ENCODE data around the gene FGF4.

Gene FGF4

DNA sequence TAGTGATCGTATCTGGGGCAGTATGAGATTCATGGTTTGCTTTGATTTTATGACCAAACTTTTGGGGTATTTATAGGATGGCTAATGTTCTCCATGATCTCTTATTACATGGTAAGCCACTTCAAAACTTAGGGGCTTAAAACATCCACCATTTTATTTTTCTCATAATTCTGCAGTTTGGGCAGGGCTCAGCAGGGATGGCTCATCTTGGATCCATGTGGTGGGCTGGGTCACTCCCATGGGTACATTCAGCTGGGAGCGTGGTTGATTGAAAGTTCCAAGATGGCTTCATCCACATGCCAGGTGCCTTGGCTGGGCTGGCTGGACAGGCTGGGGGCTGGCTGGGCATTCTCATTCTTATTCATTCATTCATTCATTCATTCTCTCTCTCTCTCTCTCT, 40.8 kb downstream of the FGF4 start:
- H3K27me3 ChIP-seq (ENCODE audit: control insufficient read depth, low read length) = no peaks in the 10 kb centered on the region
- H3K36me3 ChIP-seq (ENCODE audit: control insufficient read depth, low read length) = no peaks in the 10 kb centered on the region
- H3K27ac ChIP-seq (ENCODE audit: low read depth, low read length) = no peak overlapping the region
- no peaks in the 10 kb centered on the region for H3K4me1 ChIP-seq (ENCODE audit: control insufficient read depth, low read length)
- no peak overlapping the region for H3K4me3 ChIP-seq (ENCODE audit: low read length)
- no peaks in the 10 kb centered on the region for H4K20me1 ChIP-seq (ENCODE audit: control insufficient read depth, insufficient read depth, low read depth, low read length)
- TF ChIP-seq EZH2phosphoT487 (IDR thresholded peaks at IDR 0.05; ENCODE audit: borderline replicate concordance, low read length) = no peak
- TF ChIP-seq, protein P1, sequence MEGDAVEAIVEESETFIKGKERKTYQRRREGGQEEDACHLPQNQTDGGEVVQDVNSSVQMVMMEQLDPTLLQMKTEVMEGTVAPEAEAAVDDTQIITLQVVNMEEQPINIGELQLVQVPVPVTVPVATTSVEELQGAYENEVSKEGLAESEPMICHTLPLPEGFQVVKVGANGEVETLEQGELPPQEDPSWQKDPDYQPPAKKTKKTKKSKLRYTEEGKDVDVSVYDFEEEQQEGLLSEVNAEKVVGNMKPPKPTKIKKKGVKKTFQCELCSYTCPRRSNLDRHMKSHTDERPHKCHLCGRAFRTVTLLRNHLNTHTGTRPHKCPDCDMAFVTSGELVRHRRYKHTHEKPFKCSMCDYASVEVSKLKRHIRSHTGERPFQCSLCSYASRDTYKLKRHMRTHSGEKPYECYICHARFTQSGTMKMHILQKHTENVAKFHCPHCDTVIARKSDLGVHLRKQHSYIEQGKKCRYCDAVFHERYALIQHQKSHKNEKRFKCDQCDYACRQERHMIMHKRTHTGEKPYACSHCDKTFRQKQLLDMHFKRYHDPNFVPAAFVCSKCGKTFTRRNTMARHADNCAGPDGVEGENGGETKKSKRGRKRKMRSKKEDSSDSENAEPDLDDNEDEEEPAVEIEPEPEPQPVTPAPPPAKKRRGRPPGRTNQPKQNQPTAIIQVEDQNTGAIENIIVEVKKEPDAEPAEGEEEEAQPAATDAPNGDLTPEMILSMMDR (IDR thresholded peaks at IDR 0.05; ENCODE audit: low read depth, low read length, poor library complexity, severe bottlenecking) = no peak
- no peaks in the 10 kb centered on the region for H3K9me3 ChIP-seq (ENCODE audit: control insufficient read depth, insufficient read depth, low read length)
- no peaks in the 10 kb centered on the region for H3F3A ChIP-seq (ENCODE audit: control insufficient read depth, insufficient read depth)
- no peak overlapping the region for H3K4me2 ChIP-seq (ENCODE audit: low read length)
- H3K79me2 ChIP-seq (ENCODE audit: control insufficient read depth, low read length) = no peaks in the 10 kb centered on the region
- no peaks in the 10 kb centered on the region for H3K9me2 ChIP-seq (replicated peaks; ENCODE audit: control insufficient read depth, low read length)

DNA sequence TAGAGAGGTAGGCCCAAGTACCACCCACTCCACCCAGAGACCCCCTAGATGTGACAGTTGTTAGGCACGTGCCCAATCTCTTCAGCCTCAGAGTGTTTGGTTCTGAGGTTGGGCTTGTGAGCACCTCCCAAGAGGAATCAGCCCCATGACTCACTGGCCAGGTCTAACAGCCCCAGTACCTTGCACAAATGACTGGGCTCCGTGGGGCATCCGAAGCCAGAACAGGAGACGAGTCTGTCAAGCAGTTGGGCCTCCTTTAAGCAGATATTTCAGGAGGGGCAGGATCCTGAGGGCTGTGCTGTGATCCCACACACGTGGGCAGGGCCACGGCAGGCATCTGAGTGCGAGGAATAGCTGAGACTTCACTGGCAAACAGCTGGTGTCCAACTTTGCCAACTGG, 42.2 kb downstream of the FGF4 start:
- TF ChIP-seq, protein P1 (IDR thresholded peaks at IDR 0.05; ENCODE audit: low read depth, low read length, poor library complexity, severe bottlenecking) = no peak
- TF ChIP-seq EZH2phosphoT487 (IDR thresholded peaks at IDR 0.05; ENCODE audit: borderline replicate concordance, low read length) = no peak

DNA sequence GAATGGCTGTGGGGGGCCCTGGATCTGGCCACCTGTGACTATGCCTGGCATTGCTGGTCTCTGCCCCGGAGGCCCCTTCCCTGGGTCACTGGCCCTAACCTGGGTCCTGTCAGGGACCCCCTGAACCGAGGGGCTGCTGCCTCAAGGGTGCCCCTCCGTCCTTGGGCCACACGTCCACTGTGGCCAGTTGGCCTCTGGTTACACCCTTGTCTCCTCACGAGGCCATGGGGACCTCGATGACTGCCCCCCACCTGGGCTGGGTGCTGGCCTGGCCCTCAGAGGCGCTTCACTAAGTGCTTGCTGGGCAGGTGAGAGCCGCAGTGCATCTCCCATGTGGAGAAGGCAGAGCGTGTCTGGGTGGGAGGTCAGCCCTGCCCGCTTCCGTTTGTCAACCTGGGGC, 44.0 kb downstream of the FGF4 start:
- no peaks in the 10 kb centered on the region for H4K20me1 ChIP-seq (ENCODE audit: control insufficient read depth, insufficient read depth, low read depth, low read length)
- TF ChIP-seq EZH2phosphoT487 (IDR thresholded peaks at IDR 0.05; ENCODE audit: borderline replicate concordance, low read length) = no peak
- TF ChIP-seq, protein P1 (IDR thresholded peaks at IDR 0.05; ENCODE audit: low read depth, low read length, poor library complexity, severe bottlenecking) = no peak
- no peak overlapping the region for H3K4me3 ChIP-seq (ENCODE audit: low read length)

More for the DNA sequence above, 42.2 kb downstream of the FGF4 start:
- Histone ChIP-seq H4K20me1 (ENCODE audit: control insufficient read depth, insufficient read depth, low read depth, low read length) (no peaks in the 10 kb centered on the region), H3K27ac (ENCODE audit: low read depth, low read length) (no peak overlapping the region), H3K4me1 (ENCODE audit: control insufficient read depth, low read length) (no peaks in the 10 kb centered on the region), H3F3A (ENCODE audit: control insufficient read depth, insufficient read depth) (no peaks in the 10 kb centered on the region), H3K4me2 (ENCODE audit: low read length) (no peak overlapping the region), H3K9me3 (ENCODE audit: control insufficient read depth, insufficient read depth, low read length) (no peaks in the 10 kb centered on the region), H3K27me3 (ENCODE audit: control insufficient read depth, low read length) (no peaks in the 10 kb centered on the region), H3K4me3 (ENCODE audit: low read length) (no peak overlapping the region), H3K9me2 (replicated peaks; ENCODE audit: control insufficient read depth, low read length) (no peaks in the 10 kb centered on the region), H3K36me3 (ENCODE audit: control insufficient read depth, low read length) (no peaks in the 10 kb centered on the region), H3K79me2 (ENCODE audit: control insufficient read depth, low read length) (no peaks in the 10 kb centered on the region)

DNA sequence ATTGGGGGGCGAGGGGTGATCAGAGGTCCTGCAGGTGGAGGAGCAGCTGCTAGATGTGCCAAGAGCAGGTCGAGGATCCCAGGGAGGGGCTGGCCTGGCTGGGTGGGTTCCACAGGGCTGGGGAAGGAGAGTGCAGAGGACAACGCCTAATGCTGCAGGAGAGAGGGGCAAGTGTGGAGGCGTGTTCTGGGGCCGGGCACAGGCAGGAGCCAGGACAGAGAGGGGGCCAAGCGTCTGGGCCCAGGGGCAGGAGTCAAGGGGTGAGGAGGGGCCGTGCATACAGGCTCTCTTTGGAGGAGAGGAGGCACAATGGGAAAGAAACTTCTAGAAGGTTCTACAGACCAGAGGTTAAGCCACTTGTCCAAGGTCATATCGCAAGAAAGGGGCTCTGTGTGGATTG, 44.6 kb downstream of the FGF4 start:
- H4K20me1 ChIP-seq (ENCODE audit: control insufficient read depth, insufficient read depth, low read depth, low read length) = no peaks in the 10 kb centered on the region
- no peaks in the 10 kb centered on the region for H3K4me1 ChIP-seq (ENCODE audit: control insufficient read depth, low read length)
- H3K4me3 ChIP-seq (ENCODE audit: low read length) = no peak overlapping the region
- no peaks in the 10 kb centered on the region for H3K27me3 ChIP-seq (ENCODE audit: control insufficient read depth, low read length)
- no peaks in the 10 kb centered on the region for H3K36me3 ChIP-seq (ENCODE audit: control insufficient read depth, low read length)
- H3F3A ChIP-seq (ENCODE audit: control insufficient read depth, insufficient read depth) = no peaks in the 10 kb centered on the region
- H3K27ac ChIP-seq (ENCODE audit: low read depth, low read length) = no peak overlapping the region
- H3K4me2 ChIP-seq (ENCODE audit: low read length) = no peak overlapping the region
- no peaks in the 10 kb centered on the region for H3K9me2 ChIP-seq (replicated peaks; ENCODE audit: control insufficient read depth, low read length)
- H3K79me2 ChIP-seq (ENCODE audit: control insufficient read depth, low read length) = no peaks in the 10 kb centered on the region
- TF ChIP-seq, protein P1 (IDR thresholded peaks at IDR 0.05; ENCODE audit: low read depth, low read length, poor library complexity, severe bottlenecking) = no peak
- TF ChIP-seq EZH2phosphoT487 (IDR thresholded peaks at IDR 0.05; ENCODE audit: borderline replicate concordance, low read length) = no peak
- H3K9me3 ChIP-seq (ENCODE audit: control insufficient read depth, insufficient read depth, low read length) = no peaks in the 10 kb centered on the region

More for the DNA sequence above, 44.0 kb downstream of the FGF4 start:
- H3K9me3 ChIP-seq (ENCODE audit: control insufficient read depth, insufficient read depth, low read length) = no peaks in the 10 kb centered on the region
- H3K36me3 ChIP-seq (ENCODE audit: control insufficient read depth, low read length) = no peaks in the 10 kb centered on the region
- no peak overlapping the region for H3K27ac ChIP-seq (ENCODE audit: low read depth, low read length)
- no peaks in the 10 kb centered on the region for H3K4me1 ChIP-seq (ENCODE audit: control insufficient read depth, low read length)
- no peaks in the 10 kb centered on the region for H3K9me2 ChIP-seq (replicated peaks; ENCODE audit: control insufficient read depth, low read length)
- no peak overlapping the region for H3K4me2 ChIP-seq (ENCODE audit: low read length)
- H3F3A ChIP-seq (ENCODE audit: control insufficient read depth, insufficient read depth) = no peaks in the 10 kb centered on the region
- no peaks in the 10 kb centered on the region for H3K27me3 ChIP-seq (ENCODE audit: control insufficient read depth, low read length)
- H3K79me2 ChIP-seq (ENCODE audit: control insufficient read depth, low read length) = no peaks in the 10 kb centered on the region
